Karpas-422 (cell line): ENCODE data around the gene KCND3. TPM values are rescaled to one million over a fixed set of nuclear protein-coding genes. Genes with fewer than 3 reads are reported as not detected.

Experiments used
- DNase-seq: peaks from one replicate; pipeline ENCODE4 v3.0.0-alpha.2; 2015
- H2AFZ ChIP-seq: fragments of 200-600 bp; sonication (generic); 2 replicates; pipeline ENCODE4 v1.6.1; 2014; ENCODE audit warnings: antibody characterized with exemption, low read length, mixed read lengths
- H3K27ac ChIP-seq: fragments of 200-600 bp; sonication (generic); 2 replicates; pipeline ENCODE4 v1.5.1; 2014; ENCODE audit warnings: mild to moderate bottlenecking, low read length, moderate library complexity
- H3K27me3 ChIP-seq: fragments of 200-600 bp; sonication (generic); 2 replicates; pipeline ENCODE4 v1.6.1; 2014; ENCODE audit warnings: low read length, mixed read lengths
- H3K36me3 ChIP-seq: fragments of 200-600 bp; sonication (generic); 2 replicates; pipeline ENCODE4 v1.6.1; 2014; ENCODE audit warnings: low read length, mixed read lengths; ENCODE audit not compliant: insufficient read depth
- H3K4me1 ChIP-seq: fragments of 200-600 bp; sonication (generic); 2 replicates; pipeline ENCODE4 v1.6.1; 2014; ENCODE audit warnings: mild to moderate bottlenecking, low read length, mixed read lengths
- H3K4me2 ChIP-seq: fragments of 200-600 bp; sonication (generic); 2 replicates; pipeline ENCODE4 v1.6.1; 2014; ENCODE audit warnings: low read length, low read depth, mild to moderate bottlenecking; ENCODE audit not compliant: poor library complexity, severe bottlenecking
- H3K4me3 ChIP-seq: fragments of 200-600 bp; sonication (generic); 2 replicates; pipeline ENCODE4 v1.5.1; 2014; ENCODE audit warnings: mild to moderate bottlenecking, antibody characterized with exemption, low read length, mixed read lengths
- H3K79me2 ChIP-seq: fragments of 200-600 bp; sonication (generic); 2 replicates; pipeline ENCODE4 v1.6.1; 2014; ENCODE audit warnings: mild to moderate bottlenecking, low read length, mixed read lengths
- H3K9ac ChIP-seq: fragments of 200-600 bp; sonication (generic); 2 replicates; pipeline ENCODE4 v1.6.0; 2014; ENCODE audit warnings: low read length
- H3K9me2 ChIP-seq: fragments of 200-600 bp; sonication (generic), shearing (Covaris generic); replicated peaks from 2 replicates; pipeline ENCODE4 v1.6.0; 2014; ENCODE audit warnings: mild to moderate bottlenecking, low read length, moderate library complexity; ENCODE audit not compliant: insufficient read depth
- H3K9me3 ChIP-seq: fragments of 300-700, 200-600 bp; sonication (generic); 2 replicates; pipeline ENCODE4 v1.6.1; 2014; ENCODE audit warnings: low read length, mixed read lengths
- H4K20me1 ChIP-seq: fragments of 200-600 bp; sonication (generic); 2 replicates; pipeline ENCODE4 v1.6.1; 2014; ENCODE audit warnings: mild to moderate bottlenecking, antibody characterized with exemption, low read length, low read depth; ENCODE audit not compliant: insufficient read depth
- total RNA-seq: library from RNA; depleted of rRNA; stranded (reverse); fragments of >200 nt; shearing (Covaris generic); gene quantifications from 2 replicates; pipeline ENCODE4 v1.2.3, GENCODE V29; 2014; ENCODE audit warnings: low replicate concordance

The KCND3 gene
- total RNA-seq, 1 experiment from 2014 or later, result not detected

GRCh38 chr1:111998332-111998731 is 8.9 kb upstream of the KCND3 start:
- H3K27ac ChIP-seq, result no peak overlapping the region
- no peak overlapping the region for H3K9ac ChIP-seq
- H3K36me3 ChIP-seq, result no peaks in the 10 kb centered on the region
- no peaks in the 10 kb centered on the region for H4K20me1 ChIP-seq
- no peaks in the 10 kb centered on the region for H3K27me3 ChIP-seq
- H3K79me2 ChIP-seq, result no peaks in the 10 kb centered on the region
- no peaks in the 10 kb centered on the region for H3K9me3 ChIP-seq
- H2AFZ ChIP-seq, result no peak overlapping the region
- no peak overlapping the region for H3K4me3 ChIP-seq
- DNase-seq, result no peak
- no peaks in the 10 kb centered on the region for H3K9me2 ChIP-seq
- peaks cover 13% of the 10 kb centered on the region for H3K4me1 ChIP-seq
- no peak overlapping the region for H3K4me2 ChIP-seq

DNA sequence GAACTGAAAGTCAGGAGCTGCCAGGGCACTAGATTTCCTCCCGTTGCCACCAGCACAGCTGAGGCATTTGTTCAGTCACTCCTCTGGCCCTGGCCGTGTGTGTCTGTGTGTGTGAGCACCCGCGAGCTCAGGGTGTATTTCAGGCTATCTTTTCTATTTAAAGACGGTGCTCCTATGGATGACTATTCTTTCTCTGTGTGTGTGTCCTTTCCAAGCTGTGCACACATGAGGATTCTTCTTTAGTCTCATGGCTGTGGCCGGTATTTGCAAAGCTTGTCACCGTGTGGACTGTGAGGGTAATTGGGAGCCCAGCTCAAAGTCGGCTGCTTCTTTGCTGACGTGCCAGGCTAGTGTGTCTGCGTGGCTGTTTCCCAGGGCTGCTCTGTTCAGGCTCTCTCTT is 3.0 kb upstream of the KCND3 start:
- Histone ChIP-seq H3K27ac (no peak overlapping the region), H3K9me2 (no peaks in the 10 kb centered on the region), H3K9ac (no peak overlapping the region), H3K4me1 (no peaks in the 10 kb centered on the region), H3K9me3 (no peaks in the 10 kb centered on the region), H2AFZ (no peak overlapping the region), H3K4me2 (no peak overlapping the region), H3K27me3 (no peaks in the 10 kb centered on the region), H3K79me2 (no peaks in the 10 kb centered on the region), H4K20me1 (no peaks in the 10 kb centered on the region), H3K4me3 (no peak overlapping the region), H3K36me3 (no peaks in the 10 kb centered on the region)
- no peak for DNase-seq

GRCh38 chr1:111990878-111991718 is 1.6 kb upstream of the KCND3 start:
- Histone ChIP-seq H3K9me3 (no peaks in the 10 kb centered on the region), H3K27me3 (no peaks in the 10 kb centered on the region), H4K20me1 (no peaks in the 10 kb centered on the region), H3K9ac (no peak overlapping the region), H3K4me2 (no peak overlapping the region), H3K4me1 (no peaks in the 10 kb centered on the region), H2AFZ (no peak overlapping the region), H3K79me2 (no peaks in the 10 kb centered on the region), H3K4me3 (no peak overlapping the region), H3K9me2 (no peaks in the 10 kb centered on the region), H3K27ac (no peak overlapping the region), H3K36me3 (no peaks in the 10 kb centered on the region)
- DNase-seq, result no peak

- H3K4me1 ChIP-seq, result no peaks in the 10 kb centered on the region
- H3K9me3 ChIP-seq, result no peaks in the 10 kb centered on the region
- H3K36me3 ChIP-seq, result no peaks in the 10 kb centered on the region
- H3K9ac ChIP-seq, result no peak overlapping the region
- H3K79me2 ChIP-seq, result no peaks in the 10 kb centered on the region
- H2AFZ ChIP-seq, result no peak overlapping the region
- H3K27ac ChIP-seq, result no peak overlapping the region
- H3K9me2 ChIP-seq, result no peaks in the 10 kb centered on the region
- no peak overlapping the region for H3K4me3 ChIP-seq
- no peaks in the 10 kb centered on the region for H3K27me3 ChIP-seq
- DNase-seq, result no peak
- no peaks in the 10 kb centered on the region for H4K20me1 ChIP-seq
- H3K4me2 ChIP-seq, result no peak overlapping the region
These were observed 784 bp upstream of the KCND3 start for GRCh38 chr1:111990026-111990877.

DNA sequence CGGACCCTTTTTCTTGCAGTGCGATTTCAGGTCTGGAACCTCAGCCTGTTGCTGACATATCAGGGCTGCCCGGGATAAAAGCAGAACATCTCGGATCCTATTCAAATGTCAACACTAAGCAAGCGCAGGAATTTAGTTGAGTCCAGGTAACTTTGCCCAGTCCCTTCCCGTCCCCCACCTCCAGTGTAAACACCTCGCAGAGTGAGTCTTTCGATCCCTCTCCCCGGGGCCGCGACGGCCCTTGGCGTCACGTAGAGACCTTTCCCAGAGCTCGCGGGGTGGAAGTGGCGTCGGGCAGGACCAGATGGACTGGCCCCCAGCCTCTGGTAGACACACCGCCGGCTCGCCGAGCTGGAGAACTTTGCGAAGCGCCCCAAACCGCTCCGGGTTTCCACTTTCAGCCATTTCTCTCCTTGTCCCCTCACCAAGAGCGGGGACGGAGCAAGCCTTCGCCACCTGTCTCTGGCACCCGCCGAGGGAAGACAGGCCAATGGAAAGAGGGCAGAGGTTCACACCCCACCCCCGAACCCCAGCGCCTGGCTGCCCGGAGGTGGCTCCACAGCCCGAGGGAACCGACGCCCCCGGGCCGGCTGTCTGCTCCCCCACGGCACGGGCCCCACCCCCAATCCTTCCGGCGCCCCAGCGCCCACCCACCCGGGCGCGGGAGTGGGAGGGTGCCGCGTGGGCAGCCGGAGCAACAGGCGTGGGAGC is 570 bp downstream of the KCND3 start:
- H3K9me3 ChIP-seq, result no peaks in the 10 kb centered on the region
- H3K79me2 ChIP-seq, result no peaks in the 10 kb centered on the region
- no peak overlapping the region for H3K27ac ChIP-seq
- no peak for DNase-seq
- no peak overlapping the region for H3K4me2 ChIP-seq
- H3K27me3 ChIP-seq, result no peaks in the 10 kb centered on the region
- H2AFZ ChIP-seq, result no peak overlapping the region
- H3K4me1 ChIP-seq, result no peaks in the 10 kb centered on the region
- H3K9ac ChIP-seq, result no peak overlapping the region
- H3K9me2 ChIP-seq, result no peaks in the 10 kb centered on the region
- no peak overlapping the region for H3K4me3 ChIP-seq
- H4K20me1 ChIP-seq, result no peaks in the 10 kb centered on the region
- H3K36me3 ChIP-seq, result no peaks in the 10 kb centered on the region

DNA sequence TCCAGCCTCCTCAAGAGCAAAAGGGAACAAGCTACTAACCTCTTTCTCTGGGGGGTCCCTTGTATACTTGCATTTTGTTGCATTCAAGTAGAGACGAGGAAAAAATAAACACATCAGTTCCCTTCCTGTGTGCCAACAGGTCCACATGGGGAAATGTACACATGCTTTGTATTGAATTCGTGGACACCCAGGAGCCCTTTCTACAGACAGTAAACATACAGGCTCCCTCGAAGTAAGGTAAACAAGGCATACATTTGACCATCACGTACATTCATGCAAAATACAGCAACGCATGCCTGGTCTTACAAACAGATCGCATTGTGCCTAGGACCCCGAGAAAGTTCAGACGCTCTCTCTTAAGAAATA is 1.1 kb downstream of the KCND3 start:
- Histone ChIP-seq H3K4me1 (no peaks in the 10 kb centered on the region), H3K4me3 (no peak overlapping the region), H4K20me1 (no peaks in the 10 kb centered on the region), H3K9ac (no peak overlapping the region), H3K27me3 (no peaks in the 10 kb centered on the region), H3K79me2 (no peaks in the 10 kb centered on the region), H3K4me2 (no peak overlapping the region), H3K9me3 (no peaks in the 10 kb centered on the region), H2AFZ (no peak overlapping the region), H3K27ac (no peak overlapping the region), H3K9me2 (no peaks in the 10 kb centered on the region), H3K36me3 (no peaks in the 10 kb centered on the region)
- DNase-seq, result no peak

DNA sequence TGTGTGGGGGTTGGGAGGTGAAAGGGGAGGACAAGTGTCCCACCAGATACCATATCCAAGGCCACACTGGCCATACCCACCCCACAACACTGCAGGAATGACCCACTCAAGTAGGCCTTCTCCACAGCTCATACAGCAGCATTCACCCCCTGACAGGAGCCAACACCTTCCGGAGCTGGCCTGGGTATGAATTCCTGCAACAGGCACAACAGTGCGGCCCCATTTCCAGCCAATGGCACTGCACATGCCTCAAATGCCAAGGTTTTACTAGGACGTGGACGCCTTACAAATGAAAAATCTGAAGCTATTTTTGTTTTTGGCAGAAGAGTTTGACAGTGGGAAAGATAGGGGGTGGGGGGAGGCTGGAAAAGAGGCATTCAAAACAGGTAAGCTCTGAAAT is 2.0 kb downstream of the KCND3 start:
- H3K36me3 ChIP-seq, result no peaks in the 10 kb centered on the region
- no peaks in the 10 kb centered on the region for H3K9me2 ChIP-seq
- H2AFZ ChIP-seq, result no peak overlapping the region
- H3K27me3 ChIP-seq, result no peaks in the 10 kb centered on the region
- DNase-seq, result no peak
- H3K27ac ChIP-seq, result no peak overlapping the region
- H3K4me3 ChIP-seq, result no peak overlapping the region
- no peaks in the 10 kb centered on the region for H3K4me1 ChIP-seq
- H4K20me1 ChIP-seq, result no peaks in the 10 kb centered on the region
- no peak overlapping the region for H3K9ac ChIP-seq
- no peaks in the 10 kb centered on the region for H3K79me2 ChIP-seq
- H3K9me3 ChIP-seq, result no peaks in the 10 kb centered on the region
- H3K4me2 ChIP-seq, result no peak overlapping the region

- Histone ChIP-seq H2AFZ (no peak overlapping the region), H3K27ac (no peak overlapping the region), H3K9me3 (no peaks in the 10 kb centered on the region), H3K36me3 (no peaks in the 10 kb centered on the region), H3K4me2 (no peak overlapping the region), H3K9me2 (no peaks in the 10 kb centered on the region), H3K9ac (no peak overlapping the region), H3K4me3 (no peak overlapping the region), H3K27me3 (no peaks in the 10 kb centered on the region), H3K79me2 (no peaks in the 10 kb centered on the region), H4K20me1 (no peaks in the 10 kb centered on the region), H3K4me1 (no peaks in the 10 kb centered on the region)
- no peak for DNase-seq
These were observed 6.0 kb downstream of the KCND3 start for GRCh38 chr1:111983500-111983899.
